A549 treated with ZK216348 at 1 μM for 4 hours (cell line): ENCODE results near the gene ELFN1. TPM values are rescaled to one million over a fixed set of nuclear protein-coding genes. Genes with fewer than 3 reads are reported as not detected.

Experiments used
- total RNA-seq: library from RNA; stranded (reverse); fragments of 200-300 nt; extraction: Qiagen RNA extraction; gene quantifications from 5 replicates; pipeline ENCODE4 v1.2.3, GENCODE V29; 2022; ENCODE audit warnings: low read depth

Gene ELFN1
- total RNA-seq, result 0.32 to 0.47 TPM (median 0.38 TPM) in 5 replicates

DNA sequence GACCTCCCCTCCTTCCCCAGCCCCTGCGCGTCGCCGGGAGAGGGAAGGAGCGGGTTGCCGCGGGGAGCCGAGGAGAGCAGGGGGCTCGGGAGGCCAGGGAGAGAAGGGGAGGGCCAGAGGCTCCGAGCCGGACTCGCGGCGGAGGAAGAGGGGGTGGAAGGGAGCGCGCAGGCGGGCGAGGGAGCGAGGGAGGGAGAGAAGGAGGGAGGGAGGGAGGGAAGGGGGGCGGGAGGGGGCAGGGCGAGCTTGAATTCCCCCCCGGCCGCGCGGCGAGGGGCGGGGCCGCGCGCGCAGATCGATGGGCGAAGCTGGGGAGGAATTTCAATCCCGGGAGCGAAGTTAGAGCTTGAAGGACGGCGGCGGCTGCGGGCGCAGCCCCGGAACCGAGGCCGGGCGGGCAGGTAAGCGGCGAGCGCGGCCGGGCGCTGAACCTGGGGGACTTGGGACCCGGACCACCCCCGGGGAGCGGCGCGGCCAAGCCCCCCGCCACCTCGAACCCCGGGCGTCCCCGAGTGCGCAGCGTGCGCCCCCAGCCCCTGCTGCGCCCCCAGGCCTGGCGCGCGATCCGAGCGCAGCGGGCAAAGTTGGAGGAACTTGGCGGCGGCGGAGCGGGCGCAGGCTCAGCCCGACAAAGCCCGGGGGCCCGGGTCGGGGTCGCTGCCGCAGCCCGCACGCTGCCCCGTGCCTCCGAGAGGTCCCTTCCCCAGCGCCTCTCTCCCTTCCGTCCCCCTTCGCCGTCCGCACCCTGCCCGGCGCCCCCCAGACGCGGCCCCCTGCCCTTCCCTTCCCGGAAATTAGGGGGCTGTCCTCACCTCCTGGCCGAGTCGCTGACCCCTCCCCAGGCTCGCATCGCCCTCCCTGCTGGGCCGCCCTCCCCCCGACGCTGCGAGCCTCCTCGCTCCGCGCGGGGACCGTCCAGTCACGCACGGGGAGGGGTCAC is at the start of gene ELFN1:
ELFN1 (plus strand) TSS at position 324 of the 940 bp plus-strand sequence. CDS start 74,320 bp downstream, outside the sequence.

Other genes starting within 250 kb of the ELFN1 start
- gene MICALL2, start 210.8 kb upstream of the ELFN1 start, total RNA-seq, result 13.3 to 32.4 TPM (median 28.5 TPM) in 5 replicates
- 29.4 to 69.3 TPM (median 63.7 TPM) in 5 replicates for gene INTS1, start 165.9 kb upstream of the ELFN1 start, total RNA-seq
- gene MAFK, start 139.6 kb upstream of the ELFN1 start, total RNA-seq, result 32.3 to 89.3 TPM (median 80.6 TPM) in 5 replicates
- 6.8 to 14.2 TPM (median 11.3 TPM) in 5 replicates for gene TMEM184A, start 114.1 kb upstream of the ELFN1 start, total RNA-seq
- 65.9 to 113 TPM (median 104 TPM) in 5 replicates for gene PSMG3, start 100.2 kb upstream of the ELFN1 start, total RNA-seq